HG03159 (cell line): ENCODE data around the gene PRPF18.

Experiments used
- ATAC-seq: cut with Tn5 transposase; IDR thresholded peaks from one replicate; pipeline ENCODE4 v1.9.1; 2021; ENCODE audit warnings: mild to moderate bottlenecking, moderate library complexity; ENCODE audit not compliant: unreplicated experiment

PRPF18 gene

DNA sequence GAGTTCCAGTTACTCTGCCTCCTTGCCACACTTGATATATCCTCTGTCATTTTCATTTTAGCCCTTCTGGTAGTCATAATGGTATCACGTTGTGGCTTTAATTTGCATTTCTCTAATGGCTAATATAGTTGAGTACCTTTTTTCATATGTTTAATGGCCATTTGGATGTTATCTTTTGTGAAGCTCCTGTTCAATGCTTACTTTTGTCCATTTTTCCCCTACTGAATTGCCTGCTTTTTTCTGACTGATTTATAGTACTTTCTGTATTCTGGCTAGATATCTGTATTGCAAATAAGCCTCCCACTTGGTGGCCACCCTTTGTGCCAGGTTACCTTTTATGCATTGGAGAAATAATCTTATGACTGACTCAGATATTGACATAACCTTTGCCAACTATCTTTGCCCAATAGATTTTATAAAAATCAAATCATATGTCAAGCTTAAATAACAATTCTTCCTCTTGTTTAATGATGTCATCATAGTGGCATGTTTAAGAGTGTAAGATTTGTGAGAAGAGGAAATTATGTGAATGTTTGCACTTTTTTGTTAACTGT, 50.6 kb downstream of the PRPF18 start:
- no peak for ATAC-seq

- no peak for ATAC-seq
Measured at GRCh38 chr10:13637894-13638293, 51.1 kb downstream of the PRPF18 start.

- ATAC-seq: no peak
Measured at GRCh38 chr10:13642293-13642692, 55.5 kb downstream of the PRPF18 start.

DNA sequence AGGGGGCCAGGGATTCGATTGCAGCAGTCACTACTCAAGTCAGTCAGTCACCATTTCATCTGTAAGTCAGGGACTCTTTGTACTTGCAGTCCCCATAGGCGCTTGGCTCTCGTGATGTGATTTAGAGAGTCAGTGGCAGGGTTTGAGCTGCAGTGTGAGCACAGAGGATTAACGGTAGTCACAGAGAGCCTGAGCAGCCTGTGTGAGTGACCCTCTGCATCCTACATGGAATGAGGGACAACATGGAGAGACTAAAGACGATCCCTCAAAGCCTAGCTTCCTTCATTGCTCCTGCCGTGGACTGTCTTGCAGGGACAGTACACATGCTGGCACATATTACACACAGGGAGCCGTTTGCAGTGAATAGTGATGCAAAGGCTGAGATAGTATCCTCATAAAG, 56.3 kb downstream of the PRPF18 start:
- no peak for ATAC-seq

GRCh38 chr10:13644866-13645265, 58.1 kb downstream of the PRPF18 start:
- no peak for ATAC-seq

DNA sequence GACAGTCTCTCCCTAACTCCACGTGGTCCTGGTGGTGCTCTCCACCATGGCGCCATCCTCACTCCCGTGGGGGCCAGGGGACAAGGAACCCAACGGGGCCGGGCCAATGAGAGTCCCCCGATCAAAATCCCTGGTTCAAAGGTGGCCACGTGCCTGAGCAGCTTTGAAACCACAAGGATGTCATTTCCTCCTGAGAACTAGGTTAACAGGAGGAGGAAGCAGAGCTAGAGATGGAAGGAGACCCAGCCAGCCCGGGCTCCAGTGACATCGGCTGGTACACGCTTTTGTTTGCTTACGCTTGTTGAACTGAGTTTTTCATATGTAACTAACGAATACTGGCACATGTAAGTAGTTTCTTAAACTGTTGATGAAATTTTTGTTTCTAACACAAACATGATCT, 61.7 kb downstream of the PRPF18 start:
- ATAC-seq: no peak

GRCh38 chr10:13649844-13650520, 63.2 kb downstream of the PRPF18 start:
- no peak for ATAC-seq

- no peak for ATAC-seq
Measured at GRCh38 chr10:13650961-13651360, 64.2 kb downstream of the PRPF18 start.

GRCh38 chr10:13651969-13652720, 65.4 kb downstream of the PRPF18 start:
- no peak for ATAC-seq

DNA sequence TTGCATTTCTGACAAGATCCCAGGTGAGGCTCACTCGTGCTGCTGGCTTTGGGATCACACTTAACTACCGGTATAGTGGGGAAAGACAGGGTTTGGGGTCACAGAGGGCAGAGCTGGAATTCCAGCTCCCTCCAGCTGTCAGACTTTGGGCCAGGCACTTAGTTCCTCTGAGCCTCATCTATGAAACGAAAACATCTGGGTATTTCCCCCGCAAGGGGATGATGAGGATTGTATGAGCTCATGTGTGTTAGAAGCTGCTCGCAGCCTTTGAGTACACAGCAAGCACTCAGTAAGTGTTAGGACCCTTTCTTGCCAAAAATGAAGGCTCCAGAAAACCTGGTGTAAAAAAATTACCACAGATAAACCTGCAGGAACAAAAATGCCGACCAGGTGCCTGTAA, 66.1 kb downstream of the PRPF18 start:
- no peak for ATAC-seq

DNA sequence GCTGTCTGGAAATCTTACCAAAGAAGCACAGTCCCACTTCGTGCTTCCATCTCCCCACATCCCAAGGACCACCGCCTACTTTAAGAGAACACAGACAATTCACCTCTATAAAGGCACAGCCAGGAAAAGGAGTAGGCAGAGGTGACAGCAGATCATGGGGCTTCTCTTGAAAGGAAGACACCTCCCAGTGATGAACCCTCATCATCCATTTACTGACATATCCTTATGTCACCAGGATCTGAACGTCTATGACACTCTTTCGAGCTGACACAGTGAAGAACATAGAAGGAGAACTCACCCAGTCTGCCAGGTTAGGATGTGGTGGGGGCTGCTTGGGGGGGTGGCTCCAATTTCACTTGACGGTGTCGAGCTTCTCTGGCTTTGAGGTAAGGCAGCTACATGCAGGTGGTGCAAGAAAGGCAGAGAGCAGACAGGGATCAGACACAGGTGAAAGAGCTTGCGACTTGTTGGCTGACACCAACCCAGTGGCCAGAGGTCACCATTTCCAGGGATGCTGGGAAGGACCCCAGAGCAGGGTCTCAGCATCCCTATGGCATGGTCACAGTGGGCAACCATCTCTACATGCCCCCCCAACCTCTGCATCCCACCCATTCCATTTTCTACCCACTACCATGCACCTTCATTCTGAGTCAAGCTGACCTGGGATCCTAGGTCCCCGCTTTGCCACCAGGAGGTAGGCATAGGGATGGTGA, 67.5 kb downstream of the PRPF18 start:
- ATAC-seq: no peak

DNA sequence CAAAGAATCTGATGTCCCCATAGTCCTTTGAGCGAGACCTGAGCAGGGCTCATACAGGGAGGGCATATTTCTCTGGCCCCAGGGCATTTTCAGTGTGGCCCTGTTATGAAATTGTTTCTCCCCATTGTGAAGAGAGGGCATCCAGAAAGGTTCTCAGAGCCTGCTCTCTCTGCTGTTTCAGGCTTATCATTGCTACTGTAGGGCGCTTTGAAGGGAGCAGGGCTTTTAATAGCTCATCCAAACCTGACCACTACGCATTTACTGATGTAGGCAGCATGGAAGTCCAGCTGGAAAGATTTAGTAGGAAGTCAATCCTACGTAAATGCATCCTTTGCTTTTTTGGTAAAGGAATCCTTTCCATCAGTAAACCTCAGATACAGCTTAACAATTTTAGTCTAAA, 68.1 kb downstream of the PRPF18 start:
- ATAC-seq: no peak

DNA sequence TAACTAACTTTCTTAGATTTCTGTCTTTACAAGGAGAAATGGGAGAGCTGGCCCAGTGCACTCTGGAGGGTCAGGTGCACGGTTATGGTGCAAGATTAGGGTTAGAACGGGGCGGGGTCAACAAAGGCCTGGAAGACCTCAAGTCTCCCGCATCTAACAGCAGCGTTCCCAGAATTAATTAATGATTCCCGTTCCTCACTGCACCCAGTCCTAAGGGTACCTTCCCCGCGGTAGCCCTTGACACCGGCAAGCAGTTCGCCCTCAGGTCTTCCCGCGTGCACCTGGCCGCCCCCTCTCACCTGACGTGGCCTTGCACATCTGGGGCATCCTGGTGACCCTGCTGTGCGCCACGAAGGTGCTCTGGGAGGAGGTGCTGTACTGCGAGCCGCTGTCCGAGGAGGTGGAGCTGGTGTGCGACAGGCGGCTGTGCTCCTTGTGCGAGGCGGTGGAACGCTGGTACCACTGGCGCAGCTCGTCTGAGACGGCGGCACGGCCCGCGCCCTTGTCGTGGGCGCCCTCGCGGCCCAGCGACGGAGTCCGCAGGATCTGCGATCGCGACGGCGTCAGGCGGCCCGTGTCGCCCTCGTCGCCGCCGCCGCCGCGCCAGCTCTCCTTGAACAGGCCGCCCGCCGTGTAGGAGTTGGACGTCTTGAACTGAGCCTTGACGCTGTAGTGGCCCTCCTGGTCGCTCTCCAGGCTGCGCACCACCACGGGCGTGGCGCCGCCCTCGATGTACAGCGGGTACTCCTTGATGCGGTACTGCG, 69.8 kb downstream of the PRPF18 start:
- no peak for ATAC-seq

- no peak for ATAC-seq
Measured at GRCh38 chr10:13657101-13657680, 70.4 kb downstream of the PRPF18 start.

GRCh38 chr10:13658264-13658663, 71.5 kb downstream of the PRPF18 start:
- no peak for ATAC-seq

GRCh38 chr10:13658871-13659685, 72.3 kb downstream of the PRPF18 start:
- no peak for ATAC-seq

GRCh38 chr10:13659887-13660550, 73.3 kb downstream of the PRPF18 start:
- ATAC-seq: no peak

DNA sequence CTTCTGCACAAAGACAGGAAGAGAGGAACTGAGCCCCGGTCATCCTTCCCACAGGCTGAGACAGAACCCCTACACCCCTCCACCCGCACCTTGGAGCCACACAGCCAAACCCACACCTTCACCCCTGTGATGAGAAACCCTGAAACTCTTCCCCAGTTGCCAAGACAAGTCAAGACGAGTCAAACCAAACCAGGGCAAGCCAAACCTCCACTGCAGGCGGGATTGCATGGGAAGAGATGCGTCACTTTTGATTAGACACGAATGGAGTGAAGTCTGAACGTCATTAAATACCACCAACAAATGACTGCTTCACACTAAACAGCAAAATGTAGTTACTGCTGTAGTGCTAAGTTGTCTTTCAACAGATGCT, 73.8 kb downstream of the PRPF18 start:
- no peak for ATAC-seq

DNA sequence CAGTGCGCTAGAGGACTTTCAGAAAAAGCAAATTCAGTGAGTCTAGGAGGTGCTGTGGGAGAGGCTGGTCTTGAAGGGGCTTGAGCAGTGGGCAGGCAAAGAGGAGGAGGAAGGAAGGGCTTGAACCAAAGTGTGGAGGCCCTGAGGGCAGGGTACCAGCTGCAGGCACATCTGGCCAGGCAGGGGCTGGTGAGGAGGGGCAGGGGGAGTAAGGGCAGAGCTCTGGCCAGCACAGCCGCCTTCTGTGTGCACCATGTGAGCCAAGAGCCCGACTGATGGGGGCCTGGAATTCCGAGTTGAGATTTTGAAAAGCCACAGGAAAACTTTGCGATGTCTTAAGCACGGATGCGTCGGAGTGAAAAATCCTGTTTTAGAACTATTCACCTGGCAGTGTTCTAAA, 74.5 kb downstream of the PRPF18 start:
- ATAC-seq: no peak
